ENCODE measurements around the gene SCGB1A1.
"Not testable (repeated sequence)": the region's sequence is repeated elsewhere in the genome, so short reads cannot be mapped to it uniquely, and the experiment has no call there.

DNA sequence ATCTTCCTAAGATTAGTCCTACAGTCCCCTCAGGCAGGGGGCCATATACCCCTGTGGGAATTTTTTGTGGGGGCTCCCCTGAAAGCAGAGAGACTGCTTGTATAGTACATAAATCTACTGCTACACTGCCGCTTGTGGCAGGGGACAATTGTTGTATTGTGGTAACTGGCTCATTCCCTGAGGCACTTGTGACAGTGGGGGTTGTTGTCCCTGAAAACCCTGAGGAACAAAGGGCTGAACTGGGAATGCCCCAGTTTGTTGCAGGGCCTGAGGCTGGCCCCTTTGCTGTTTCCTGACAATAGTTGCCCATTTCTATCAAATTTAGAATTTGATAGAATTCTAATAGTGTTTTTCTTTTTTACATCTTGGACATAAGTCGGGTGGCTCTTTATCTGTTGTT is 39.2 kb upstream of the SCGB1A1 start:
- TF ChIP-seq, protein P1, sequence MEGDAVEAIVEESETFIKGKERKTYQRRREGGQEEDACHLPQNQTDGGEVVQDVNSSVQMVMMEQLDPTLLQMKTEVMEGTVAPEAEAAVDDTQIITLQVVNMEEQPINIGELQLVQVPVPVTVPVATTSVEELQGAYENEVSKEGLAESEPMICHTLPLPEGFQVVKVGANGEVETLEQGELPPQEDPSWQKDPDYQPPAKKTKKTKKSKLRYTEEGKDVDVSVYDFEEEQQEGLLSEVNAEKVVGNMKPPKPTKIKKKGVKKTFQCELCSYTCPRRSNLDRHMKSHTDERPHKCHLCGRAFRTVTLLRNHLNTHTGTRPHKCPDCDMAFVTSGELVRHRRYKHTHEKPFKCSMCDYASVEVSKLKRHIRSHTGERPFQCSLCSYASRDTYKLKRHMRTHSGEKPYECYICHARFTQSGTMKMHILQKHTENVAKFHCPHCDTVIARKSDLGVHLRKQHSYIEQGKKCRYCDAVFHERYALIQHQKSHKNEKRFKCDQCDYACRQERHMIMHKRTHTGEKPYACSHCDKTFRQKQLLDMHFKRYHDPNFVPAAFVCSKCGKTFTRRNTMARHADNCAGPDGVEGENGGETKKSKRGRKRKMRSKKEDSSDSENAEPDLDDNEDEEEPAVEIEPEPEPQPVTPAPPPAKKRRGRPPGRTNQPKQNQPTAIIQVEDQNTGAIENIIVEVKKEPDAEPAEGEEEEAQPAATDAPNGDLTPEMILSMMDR (IDR thresholded peaks at IDR 0.05), result not testable (repeated sequence)
- not testable (repeated sequence) for TF ChIP-seq ZFX (IDR thresholded peaks at IDR 0.05; ENCODE audit: borderline replicate concordance)
